ENCODE measurements around the gene SLC6A8.

Gene SLC6A8

GRCh38 chrX:153722704-153723350 is 35.1 kb downstream of the SLC6A8 start:
- peak overlapping the region; percentile 79 for H3K4me3 ChIP-seq (replicated peaks; ENCODE audit: low read depth, low read length)
- TF ChIP-seq CTCF (IDR thresholded peaks at IDR 0.05; ENCODE audit: insufficient read depth, low read length, poor library complexity, severe bottlenecking) = no peak
- no peak for DNase-seq (ENCODE audit: extremely low read depth, insufficient read length)
- no peaks in the 10 kb centered on the region for H3K27me3 ChIP-seq (replicated peaks; ENCODE audit: control insufficient read depth, insufficient read depth, low read length)
- H3K36me3 ChIP-seq (ENCODE audit: control insufficient read depth, insufficient read depth, low read length) = peaks cover 2% of the 10 kb centered on the region; the same call in 1 of the 2 replicates

GRCh38 chrX:153723351-153724251 is 35.9 kb downstream of the SLC6A8 start:
- Histone ChIP-seq H3K4me3 (replicated peaks; ENCODE audit: low read depth, low read length) (peak overlapping the region; percentile 79), H3K36me3 (ENCODE audit: control insufficient read depth, insufficient read depth, low read length) (peaks cover 2% of the 10 kb centered on the region; the same call in 1 of the 2 replicates), H3K27me3 (replicated peaks; ENCODE audit: control insufficient read depth, insufficient read depth, low read length) (no peaks in the 10 kb centered on the region)
- peak; percentile 69 for TF ChIP-seq CTCF (IDR thresholded peaks at IDR 0.05; ENCODE audit: insufficient read depth, low read length, poor library complexity, severe bottlenecking)
- no peak for DNase-seq (ENCODE audit: extremely low read depth, insufficient read length)

- TF ChIP-seq CTCF (IDR thresholded peaks at IDR 0.05; ENCODE audit: insufficient read depth, low read length, poor library complexity, severe bottlenecking) = no peak
- DNase-seq (ENCODE audit: extremely low read depth, insufficient read length) = peak; percentile 93
- peak within 1 kb of the TSS; percentile 79 for H3K4me3 ChIP-seq (replicated peaks; ENCODE audit: low read depth, low read length)
- H3K27me3 ChIP-seq (replicated peaks; ENCODE audit: control insufficient read depth, insufficient read depth, low read length) = no peaks in the 10 kb centered on the region
- H3K36me3 ChIP-seq (ENCODE audit: control insufficient read depth, insufficient read depth, low read length) = peaks cover 2% of the 10 kb centered on the region; the same call in 1 of the 2 replicates
Measured at GRCh38 chrX:153724252-153725038, 36.7 kb downstream of the SLC6A8 start, which contains the start of the genes ABCD1 and BCAP31. ABCD1 (plus strand) TSS chrX:153724856; CDS start chrX:153725267, 411 bp downstream. BCAP31 (minus strand) TSS chrX:153724387; CDS start chrX:153723244, 1,143 bp downstream.

GRCh38 chrX:153725039-153725831 is 37.5 kb downstream of the SLC6A8 start:
- no peak for TF ChIP-seq CTCF (IDR thresholded peaks at IDR 0.05; ENCODE audit: insufficient read depth, low read length, poor library complexity, severe bottlenecking)
- H3K36me3 ChIP-seq (ENCODE audit: control insufficient read depth, insufficient read depth, low read length) = peaks cover 1% of the 10 kb centered on the region; the same call in 1 of the 2 replicates
- peak overlapping the region; percentile 62 for H3K4me3 ChIP-seq (replicated peaks; ENCODE audit: low read depth, low read length)
- H3K27me3 ChIP-seq (replicated peaks; ENCODE audit: control insufficient read depth, insufficient read depth, low read length) = no peaks in the 10 kb centered on the region
- peak; percentile 31 for DNase-seq (ENCODE audit: extremely low read depth, insufficient read length)

GRCh38 chrX:153725832-153726285 is 38.1 kb downstream of the SLC6A8 start:
- Histone ChIP-seq H3K27me3 (replicated peaks; ENCODE audit: control insufficient read depth, insufficient read depth, low read length) (no peaks in the 10 kb centered on the region), H3K4me3 (replicated peaks; ENCODE audit: low read depth, low read length) (no peak overlapping the region; the same call in 1 of the 2 replicates), H3K36me3 (ENCODE audit: control insufficient read depth, insufficient read depth, low read length) (no peaks in the 10 kb centered on the region)
- no peak for TF ChIP-seq CTCF (IDR thresholded peaks at IDR 0.05; ENCODE audit: insufficient read depth, low read length, poor library complexity, severe bottlenecking)
- DNase-seq (ENCODE audit: extremely low read depth, insufficient read length) = peak; percentile 26
